Measurements from ENCODE around the gene TRAPPC2L.

- TF ChIP-seq THAP7 (CRISPR knock-in tag; IDR thresholded peaks at IDR 0.05) (no peak), HDAC2 (CRISPR knock-in tag; IDR thresholded peaks at IDR 0.05) (no peak), CAMTA2 (CRISPR knock-in tag; IDR thresholded peaks at IDR 0.05; ENCODE audit: borderline replicate concordance) (no peak), CHD4 (IDR thresholded peaks at IDR 0.05; ENCODE audit: borderline replicate concordance, low read length) (no peak), ARHGAP35 (CRISPR knock-in tag; IDR thresholded peaks at IDR 0.05; ENCODE audit: borderline replicate concordance) (no peak), NFIC (IDR thresholded peaks at IDR 0.05; ENCODE audit: low read length) (no peak), KAT2B (IDR thresholded peaks at IDR 0.05; ENCODE audit: borderline replicate concordance, low read depth, low read length) (no peak), FOXP1 (IDR thresholded peaks at IDR 0.05) (no peak), FOXP1 (CRISPR knock-in tag; IDR thresholded peaks at IDR 0.05) (no peak), CTCF (CRISPR knock-in tag; IDR thresholded peaks at IDR 0.05) (no peak), TBL1XR1 (IDR thresholded peaks at IDR 0.05; ENCODE audit: borderline replicate concordance, low read length, partially characterized antibody) (no peak), ETV6 (CRISPR knock-in tag; conservative IDR thresholded peaks at IDR 0.05) (no peak), E2F1 (CRISPR knock-in tag; IDR thresholded peaks at IDR 0.05) (no peak)
Measured at GRCh38 chr16:88882358-88883030, 25.6 kb downstream of the TRAPPC2L start.

Measured in HepG2 (cell line).